Measurements from ENCODE around the gene IPO9. TPM values are rescaled to one million over a fixed set of nuclear protein-coding genes. Genes with fewer than 3 reads are reported as not detected.

Gene IPO9
- total and polyA plus RNA-seq, 10 of the 15 experiments (the other 5 are each of a cell fraction or from before 2014, with no cell fraction given) = 19.1 to 77.3 (median 34.1) TPM

DNA sequence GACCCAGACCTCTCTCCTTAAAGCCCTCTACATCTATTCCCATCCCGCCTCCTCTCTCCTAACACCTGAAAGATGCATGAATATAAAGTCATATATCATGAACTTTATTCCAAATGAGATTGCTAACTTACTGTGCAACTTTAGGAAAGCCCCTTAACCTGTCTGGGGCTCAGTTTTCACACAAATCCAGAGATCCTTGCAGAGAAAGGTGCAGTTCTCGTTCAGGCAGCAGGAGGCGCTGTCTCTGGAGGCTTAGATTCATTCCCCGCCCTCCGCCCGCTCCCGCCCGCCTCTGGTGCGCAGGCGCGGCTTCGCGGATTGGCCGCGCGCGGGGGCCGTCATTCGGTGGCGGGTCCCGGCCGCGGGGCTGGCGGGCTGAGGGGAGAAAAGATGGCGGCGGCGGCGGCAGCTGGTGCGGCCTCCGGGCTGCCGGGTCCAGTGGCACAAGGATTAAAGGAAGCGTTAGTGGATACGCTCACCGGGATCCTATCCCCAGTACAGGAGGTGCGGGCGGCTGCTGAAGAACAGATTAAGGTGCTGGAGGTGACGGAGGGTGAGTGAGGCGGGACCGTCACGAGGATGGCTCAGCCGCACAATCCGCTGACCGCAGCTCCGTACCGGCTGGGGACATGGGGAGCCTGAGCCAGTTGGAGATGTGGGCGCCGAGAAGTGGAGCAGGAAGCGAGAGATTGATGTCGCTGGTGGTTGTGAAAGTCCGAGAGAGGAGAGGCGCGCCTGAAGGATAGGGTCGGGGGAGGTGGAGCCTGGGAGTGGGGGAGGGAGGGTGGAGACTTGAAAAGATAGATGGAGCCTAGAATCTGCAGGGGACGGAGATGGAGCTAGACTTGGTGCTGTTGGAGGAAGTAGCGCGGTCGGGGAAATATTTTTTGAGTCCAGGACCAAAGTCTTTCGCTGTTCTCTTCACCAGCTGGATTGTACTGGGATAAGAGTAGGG, at the start of gene IPO9 (continued):
- TF ChIP-seq CUX1 (IDR thresholded peaks at IDR 0.05; ENCODE audit: insufficient replicate concordance, low read depth, low read length) (no peak), MEF2A (IDR thresholded peaks at IDR 0.05; ENCODE audit: insufficient read depth, low read depth, low read length) (0 out of 2 replicates have a peak, but pooled peaks have one; percentile 55), YY1 (IDR thresholded peaks at IDR 0.05; ENCODE audit: low read depth, low read length) (peak; percentile 97), SUPT20H (IDR thresholded peaks at IDR 0.05; ENCODE audit: borderline replicate concordance, control insufficient read depth, low read depth, low read length) (no peak), ZSCAN29 (IDR thresholded peaks at IDR 0.05) (no peak), ZZZ3 (IDR thresholded peaks at IDR 0.05; ENCODE audit: control insufficient read depth, insufficient read length, low read depth) (no peak), BCL3 (IDR thresholded peaks at IDR 0.05; ENCODE audit: borderline replicate concordance, insufficient read depth, low read depth, low read length, poor library complexity, severe bottlenecking) (peak; percentile 41), IKZF2 (IDR thresholded peaks at IDR 0.05) (0 out of 4 replicates have a peak, but pooled peaks of 1 of the 2 experiments have one; percentile 3), YBX1 (IDR thresholded peaks at IDR 0.05) (no peak), POLR2A (IDR thresholded peaks at IDR 0.05; ENCODE audit: low read depth, low read length) (peak; percentile 93), IRF4 (IDR thresholded peaks at IDR 0.05; ENCODE audit: low read depth, low read length) (no peak), BCL11A (IDR thresholded peaks at IDR 0.05; ENCODE audit: low read depth, low read length) (no peak)
- TF ChIP-seq, protein P1, sequence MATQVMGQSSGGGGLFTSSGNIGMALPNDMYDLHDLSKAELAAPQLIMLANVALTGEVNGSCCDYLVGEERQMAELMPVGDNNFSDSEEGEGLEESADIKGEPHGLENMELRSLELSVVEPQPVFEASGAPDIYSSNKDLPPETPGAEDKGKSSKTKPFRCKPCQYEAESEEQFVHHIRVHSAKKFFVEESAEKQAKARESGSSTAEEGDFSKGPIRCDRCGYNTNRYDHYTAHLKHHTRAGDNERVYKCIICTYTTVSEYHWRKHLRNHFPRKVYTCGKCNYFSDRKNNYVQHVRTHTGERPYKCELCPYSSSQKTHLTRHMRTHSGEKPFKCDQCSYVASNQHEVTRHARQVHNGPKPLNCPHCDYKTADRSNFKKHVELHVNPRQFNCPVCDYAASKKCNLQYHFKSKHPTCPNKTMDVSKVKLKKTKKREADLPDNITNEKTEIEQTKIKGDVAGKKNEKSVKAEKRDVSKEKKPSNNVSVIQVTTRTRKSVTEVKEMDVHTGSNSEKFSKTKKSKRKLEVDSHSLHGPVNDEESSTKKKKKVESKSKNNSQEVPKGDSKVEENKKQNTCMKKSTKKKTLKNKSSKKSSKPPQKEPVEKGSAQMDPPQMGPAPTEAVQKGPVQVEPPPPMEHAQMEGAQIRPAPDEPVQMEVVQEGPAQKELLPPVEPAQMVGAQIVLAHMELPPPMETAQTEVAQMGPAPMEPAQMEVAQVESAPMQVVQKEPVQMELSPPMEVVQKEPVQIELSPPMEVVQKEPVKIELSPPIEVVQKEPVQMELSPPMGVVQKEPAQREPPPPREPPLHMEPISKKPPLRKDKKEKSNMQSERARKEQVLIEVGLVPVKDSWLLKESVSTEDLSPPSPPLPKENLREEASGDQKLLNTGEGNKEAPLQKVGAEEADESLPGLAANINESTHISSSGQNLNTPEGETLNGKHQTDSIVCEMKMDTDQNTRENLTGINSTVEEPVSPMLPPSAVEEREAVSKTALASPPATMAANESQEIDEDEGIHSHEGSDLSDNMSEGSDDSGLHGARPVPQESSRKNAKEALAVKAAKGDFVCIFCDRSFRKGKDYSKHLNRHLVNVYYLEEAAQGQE (IDR thresholded peaks at IDR 0.05; ENCODE audit: low read depth, low read length) = no peak
- TF ChIP-seq, protein P2, sequence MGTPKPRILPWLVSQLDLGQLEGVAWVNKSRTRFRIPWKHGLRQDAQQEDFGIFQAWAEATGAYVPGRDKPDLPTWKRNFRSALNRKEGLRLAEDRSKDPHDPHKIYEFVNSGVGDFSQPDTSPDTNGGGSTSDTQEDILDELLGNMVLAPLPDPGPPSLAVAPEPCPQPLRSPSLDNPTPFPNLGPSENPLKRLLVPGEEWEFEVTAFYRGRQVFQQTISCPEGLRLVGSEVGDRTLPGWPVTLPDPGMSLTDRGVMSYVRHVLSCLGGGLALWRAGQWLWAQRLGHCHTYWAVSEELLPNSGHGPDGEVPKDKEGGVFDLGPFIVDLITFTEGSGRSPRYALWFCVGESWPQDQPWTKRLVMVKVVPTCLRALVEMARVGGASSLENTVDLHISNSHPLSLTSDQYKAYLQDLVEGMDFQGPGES (IDR thresholded peaks at IDR 0.05) = no peak; the same call in 1 of the 2 replicates
- TF ChIP-seq, protein P3, sequence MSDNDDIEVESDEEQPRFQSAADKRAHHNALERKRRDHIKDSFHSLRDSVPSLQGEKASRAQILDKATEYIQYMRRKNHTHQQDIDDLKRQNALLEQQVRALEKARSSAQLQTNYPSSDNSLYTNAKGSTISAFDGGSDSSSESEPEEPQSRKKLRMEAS (IDR thresholded peaks at IDR 0.05; ENCODE audit: low read depth, low read length) = no peak

All from GM12878 (cell line).